T-helper 9 cell (primary cell): ENCODE measurements around the gene GLOD4.
A peak's percentile ranks its signal among the peaks of the same experiment; 100 is the strongest.
"Not testable (repeated sequence)": the region's sequence is repeated elsewhere in the genome, so short reads cannot be mapped to it uniquely, and the experiment has no call there.

Experiments used
- DNase-seq: peaks from one replicate; pipeline ENCODE4 v3.0.0-alpha.2; 2020
- total RNA-seq, 2 donors: gene quantifications; one replicate each; lab custom pipeline; 2026; lab: John Stamatoyannopoulos, UW

The GLOD4 gene, protein sequence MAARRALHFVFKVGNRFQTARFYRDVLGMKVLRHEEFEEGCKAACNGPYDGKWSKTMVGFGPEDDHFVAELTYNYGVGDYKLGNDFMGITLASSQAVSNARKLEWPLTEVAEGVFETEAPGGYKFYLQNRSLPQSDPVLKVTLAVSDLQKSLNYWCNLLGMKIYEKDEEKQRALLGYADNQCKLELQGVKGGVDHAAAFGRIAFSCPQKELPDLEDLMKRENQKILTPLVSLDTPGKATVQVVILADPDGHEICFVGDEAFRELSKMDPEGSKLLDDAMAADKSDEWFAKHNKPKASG
- total RNA-seq, result 49.0 to 90.4 reads per million in 2 donors

DNA sequence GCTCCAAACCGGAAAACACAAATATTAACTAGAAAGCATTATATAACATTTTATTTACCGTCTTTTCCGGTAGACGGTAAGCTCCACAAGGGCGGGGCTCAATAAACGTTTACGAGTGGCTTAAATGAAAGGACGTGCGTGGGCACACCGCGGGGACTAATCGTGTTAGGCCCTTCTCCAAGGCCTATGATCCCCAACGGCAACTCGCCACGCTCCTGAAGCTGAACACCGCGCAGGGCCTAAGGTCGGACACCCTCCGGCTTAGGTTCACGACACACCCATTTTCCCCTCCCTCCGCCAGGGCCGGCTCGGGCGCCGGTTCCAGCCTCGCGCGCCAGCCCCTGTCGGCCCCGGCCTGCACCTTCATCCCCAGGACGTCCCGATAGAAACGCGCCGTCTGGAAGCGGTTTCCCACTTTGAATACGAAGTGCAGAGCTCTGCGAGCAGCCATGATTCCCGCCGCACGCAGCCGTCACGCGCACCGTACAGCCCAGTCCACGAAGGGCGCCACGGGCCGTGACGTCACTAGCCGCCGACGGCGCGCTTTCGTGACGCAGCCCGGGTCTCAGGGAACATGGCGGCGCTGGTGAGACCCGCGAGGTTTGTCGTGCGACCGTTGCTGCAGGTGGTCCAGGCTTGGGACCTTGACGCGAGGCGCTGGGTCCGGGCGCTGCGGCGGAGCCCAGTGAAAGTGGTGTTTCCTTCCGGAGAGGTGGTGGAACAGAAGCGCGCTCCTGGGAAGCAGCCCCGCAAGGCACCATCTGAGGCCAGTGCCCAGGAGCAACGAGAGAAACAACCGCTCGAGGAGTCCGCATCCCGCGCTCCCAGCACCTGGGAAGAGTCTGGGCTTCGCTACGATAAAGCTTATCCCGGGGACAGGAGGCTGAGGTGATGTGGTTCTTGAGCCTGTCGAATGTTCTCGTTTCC is at the start of gene GLOD4, which contains the start of gene MRM3:
Gene GLOD4, minus strand, starts transcription at position 476 of the 927 bp plus-strand sequence. Its CDS starts 25 bp downstream, at position 451.
Gene MRM3, plus strand, starts transcription at position 549 of the 927 bp plus-strand sequence. Its CDS starts 26 bp downstream, at position 575.
- DNase-seq, result peak; percentile 95

DNA sequence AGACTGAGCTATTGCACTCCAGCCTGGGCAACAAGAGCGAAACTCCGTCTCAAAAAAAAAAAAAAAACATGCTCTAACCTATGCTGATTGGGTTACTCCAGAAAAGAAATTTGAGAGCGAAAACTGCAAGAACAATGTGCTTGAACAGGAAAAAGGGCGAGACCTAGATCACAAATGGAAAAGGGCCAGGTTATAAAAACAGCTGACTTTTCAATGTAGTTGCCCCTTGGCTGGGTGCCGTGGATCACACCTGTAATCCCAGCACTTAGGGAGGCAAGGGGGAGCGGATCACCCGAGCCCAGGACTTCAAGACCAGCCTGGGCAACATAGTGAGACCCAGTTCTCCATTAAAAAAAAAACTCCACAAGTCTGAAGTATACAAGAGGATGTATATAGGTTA is 48.9 kb upstream of the GLOD4 start:
- no peak for DNase-seq

DNA sequence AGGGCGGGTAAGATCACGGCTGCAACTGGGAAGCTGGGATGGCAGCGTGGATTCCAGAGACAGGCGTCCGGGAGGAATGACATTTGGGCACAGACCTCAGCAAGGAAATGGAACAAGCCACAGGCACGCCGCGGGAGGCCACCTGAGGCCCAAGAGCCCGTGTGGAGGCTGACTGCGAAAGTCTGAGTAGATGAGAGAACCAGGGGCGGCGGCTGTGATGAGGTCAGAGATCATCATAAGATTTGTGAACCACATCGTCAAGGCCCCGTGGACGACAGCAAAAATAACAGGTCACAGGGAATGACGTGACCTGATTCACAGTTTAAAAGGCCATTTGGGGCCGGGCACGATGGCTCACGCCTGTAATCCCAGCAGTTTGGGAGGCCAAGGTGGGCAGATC is 48.3 kb upstream of the GLOD4 start:
- no peak for DNase-seq

DNA sequence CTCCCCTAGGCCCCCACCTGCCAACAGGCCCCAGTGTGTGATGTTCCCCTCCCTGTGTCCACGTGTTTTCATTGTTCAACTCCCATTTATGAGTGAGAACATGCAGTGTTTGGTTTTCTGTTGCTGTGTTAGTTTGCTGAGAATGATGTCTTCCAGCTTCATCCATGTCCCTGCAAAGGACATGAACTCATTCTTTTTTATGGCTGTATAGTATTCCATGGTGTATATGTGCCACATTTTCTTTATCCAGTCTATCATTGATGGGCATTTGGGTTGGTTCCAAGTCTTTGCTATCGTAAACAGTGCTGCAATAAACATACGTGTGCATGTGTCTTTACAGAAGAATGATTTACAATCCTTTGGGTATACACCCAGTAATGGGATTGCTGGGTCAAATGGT is 47.5 kb upstream of the GLOD4 start:
- not testable (repeated sequence) for DNase-seq

DNA sequence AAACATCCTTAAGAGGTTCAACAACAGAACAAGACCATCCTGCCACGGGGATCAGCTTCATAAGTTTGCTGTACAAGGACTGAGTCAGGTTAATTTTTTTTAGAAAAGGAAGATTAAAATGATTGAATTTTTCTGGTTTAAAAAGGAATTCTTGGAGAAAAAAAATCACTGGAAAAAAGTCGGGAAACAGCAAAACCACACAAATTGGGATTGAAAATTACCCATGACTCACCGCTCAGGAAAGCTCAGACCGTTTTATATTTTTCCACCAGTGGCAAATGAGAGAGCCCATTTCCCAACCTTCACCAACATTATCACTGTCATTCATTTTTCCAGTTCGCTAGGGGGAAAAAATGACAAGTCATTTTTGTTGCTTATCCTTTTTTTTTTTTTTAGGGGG is 46.7 kb upstream of the GLOD4 start:
- DNase-seq, result no peak

DNA sequence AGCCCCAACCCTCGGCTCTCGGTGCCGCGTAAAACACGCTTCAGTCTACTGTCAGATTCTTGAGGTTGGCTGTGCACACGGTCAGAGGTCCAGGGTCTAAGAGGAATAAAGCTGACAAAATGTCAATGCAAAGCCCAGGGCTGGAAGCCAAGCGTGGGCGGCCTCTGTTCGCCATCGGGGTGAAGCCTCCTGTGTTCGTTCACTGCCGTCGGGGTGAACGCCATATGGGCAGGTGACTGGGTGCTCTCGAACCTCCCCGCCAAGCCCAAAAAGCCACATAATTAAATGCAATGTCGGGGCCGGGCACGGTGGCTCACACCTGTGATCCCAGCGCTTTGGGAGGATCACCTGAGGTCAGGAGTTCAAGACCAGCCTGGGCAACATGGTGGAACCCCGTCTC is 44.7 kb upstream of the GLOD4 start:
- no peak for DNase-seq

DNA sequence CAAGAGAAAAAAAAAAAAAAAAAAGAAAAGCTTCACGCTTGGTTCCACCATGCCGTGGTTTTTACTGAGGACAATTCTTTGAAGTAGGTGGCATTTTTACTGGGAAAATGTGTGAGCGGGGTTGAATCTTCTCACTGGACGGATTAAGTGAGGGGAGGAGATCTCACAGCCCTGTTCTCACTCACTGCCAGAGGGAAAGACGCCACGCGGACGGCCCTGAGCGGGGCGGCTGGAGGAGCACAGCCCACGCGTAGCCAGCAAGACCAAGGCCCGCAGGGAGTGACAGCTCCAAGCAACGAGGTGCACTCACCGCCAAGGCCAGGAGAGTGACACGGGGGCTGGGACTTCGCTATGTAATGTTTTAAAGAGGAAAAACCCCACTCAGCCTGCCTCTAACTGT is 43.1 kb upstream of the GLOD4 start:
- no peak for DNase-seq

DNA sequence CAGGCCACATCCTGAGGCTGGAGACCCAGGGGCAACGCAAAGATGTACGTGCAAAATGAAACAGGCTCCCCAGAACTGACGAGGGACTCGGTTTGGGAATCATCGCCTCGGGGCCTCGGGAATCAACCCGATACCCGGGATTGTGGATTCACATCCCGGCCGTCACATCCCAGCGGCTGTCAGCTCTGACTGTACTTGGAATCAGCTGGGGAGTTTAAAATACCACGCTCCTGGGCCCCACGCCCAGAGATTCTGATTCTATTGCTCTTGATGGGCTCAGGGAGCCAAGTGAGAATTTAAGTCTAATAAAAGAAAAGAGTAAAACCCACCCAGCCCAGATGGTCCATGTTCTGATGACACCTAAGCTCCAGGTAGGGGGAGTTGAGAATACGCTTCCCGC is 42.3 kb upstream of the GLOD4 start:
- DNase-seq, result no peak

DNA sequence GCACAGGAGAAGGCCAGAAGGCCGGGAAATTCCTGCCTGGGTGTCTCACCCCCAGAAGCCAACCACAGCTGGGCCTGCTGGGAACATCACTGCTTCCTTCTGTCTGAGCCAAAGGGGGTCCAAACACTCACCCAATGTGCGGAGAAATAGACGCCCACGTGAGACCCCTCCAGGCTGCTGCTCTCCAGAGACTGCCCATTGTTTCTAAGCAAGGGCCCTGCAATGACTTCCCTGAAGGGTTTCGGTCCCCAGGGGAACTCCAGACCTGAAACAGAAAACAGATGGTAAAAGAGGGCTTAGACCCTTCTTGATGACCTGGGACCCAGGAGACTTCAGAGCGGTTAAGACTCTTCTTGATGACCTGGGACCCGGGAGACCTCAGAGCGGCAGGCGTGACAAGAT is 41.4 kb upstream of the GLOD4 start:
- no peak for DNase-seq

DNA sequence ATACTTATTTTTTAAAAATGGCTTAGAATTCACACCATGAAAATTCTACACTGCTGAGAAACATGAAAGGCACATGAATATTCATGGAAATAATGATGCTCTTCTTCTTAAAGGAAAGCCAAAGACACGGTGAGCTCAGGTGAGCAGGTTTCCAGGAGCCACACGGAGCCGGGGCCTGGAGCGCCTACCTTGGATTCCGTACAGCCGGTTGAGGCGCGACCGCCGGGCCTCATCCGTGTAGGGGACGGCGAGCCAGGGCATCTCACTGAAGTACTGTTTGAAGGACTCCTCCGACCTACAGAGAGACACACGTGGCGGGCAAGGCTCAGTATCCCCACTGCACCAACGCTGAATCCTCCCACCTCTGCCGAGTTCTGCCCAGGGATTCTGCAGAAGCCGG is 37.2 kb upstream of the GLOD4 start:
- no peak for DNase-seq

DNA sequence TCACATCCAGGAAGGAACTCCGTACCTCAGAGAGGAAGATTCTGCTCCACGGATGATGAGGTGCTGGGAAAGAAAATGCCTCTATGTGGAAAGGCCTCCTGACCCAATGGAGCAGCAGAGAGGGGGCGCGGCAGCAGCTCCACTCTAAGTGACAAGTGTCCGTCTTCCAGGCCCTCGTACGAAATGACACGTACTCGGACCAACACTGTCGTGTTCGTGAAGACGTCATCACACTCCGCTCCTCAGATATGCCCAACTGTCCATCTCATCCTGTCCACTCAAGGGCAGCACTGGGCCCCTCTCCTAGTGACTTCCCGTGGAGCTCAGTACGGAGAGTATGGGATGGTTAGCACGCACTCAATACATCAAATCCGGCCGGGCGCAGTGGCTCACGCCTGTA is 32.3 kb upstream of the GLOD4 start:
- no peak for DNase-seq

DNA sequence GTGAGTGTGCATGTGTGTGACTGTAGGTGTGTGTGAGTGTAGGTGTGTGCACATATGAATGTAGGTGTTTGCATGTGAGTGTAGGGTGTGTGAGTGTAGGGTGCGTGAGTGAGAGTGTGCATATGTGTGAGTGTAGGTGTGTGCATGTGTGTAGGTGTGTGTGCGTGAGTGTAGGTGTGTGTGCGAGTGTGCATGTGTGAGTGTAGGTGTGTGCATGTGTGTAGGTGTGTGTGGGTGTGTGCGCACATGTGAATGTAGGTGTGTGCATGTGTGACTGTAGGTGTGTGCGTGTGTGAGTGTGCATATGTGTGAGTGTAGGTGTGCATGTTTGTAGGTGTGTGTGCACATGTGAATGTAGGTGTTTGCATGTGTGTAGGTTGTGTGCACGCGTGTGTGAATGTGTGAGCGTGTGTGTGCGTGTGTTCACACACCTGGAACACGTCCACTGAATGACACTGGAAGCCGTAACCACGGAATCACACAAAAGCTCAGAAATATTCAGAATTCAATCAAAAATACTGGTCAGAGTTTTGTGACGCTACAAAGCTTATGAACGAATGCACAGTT is 30.6 kb upstream of the GLOD4 start:
- DNase-seq, result no peak

DNA sequence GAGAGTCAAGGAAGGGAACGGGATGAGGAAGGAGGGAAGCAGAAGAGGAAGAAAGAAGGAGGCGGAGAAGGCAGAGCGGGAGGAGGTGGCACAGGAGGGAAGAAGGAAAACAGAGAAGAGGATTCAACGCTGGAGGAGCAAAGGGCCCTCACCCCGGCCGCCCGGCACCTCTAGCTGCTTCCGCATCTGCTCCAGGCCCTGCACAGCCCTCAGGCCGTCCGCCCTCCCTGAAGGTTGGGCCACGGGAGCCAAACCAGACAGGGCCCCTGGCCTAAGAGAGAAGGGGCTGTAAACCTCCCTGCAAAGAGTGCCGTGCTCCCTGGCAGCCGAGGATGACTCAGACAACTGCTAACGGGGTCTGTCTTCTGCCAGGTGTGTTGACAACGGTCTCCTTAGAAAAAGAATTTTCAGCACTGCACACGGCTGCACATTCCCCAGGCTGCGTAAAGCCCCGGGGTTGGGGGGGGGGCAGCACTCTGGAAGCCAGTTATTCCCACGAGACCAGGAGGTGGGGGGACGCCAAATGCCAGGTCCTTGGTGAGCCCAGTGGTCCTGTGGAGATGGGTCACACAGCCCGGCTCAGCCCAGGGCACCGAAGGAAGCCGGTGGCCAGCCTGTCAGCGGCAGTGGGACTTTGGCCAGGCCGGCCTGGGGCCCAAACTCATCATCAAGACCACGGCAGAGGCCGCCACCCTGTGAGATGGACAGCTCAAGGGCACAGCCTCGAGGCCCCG is 29.1 kb upstream of the GLOD4 start:
- DNase-seq, result no peak

DNA sequence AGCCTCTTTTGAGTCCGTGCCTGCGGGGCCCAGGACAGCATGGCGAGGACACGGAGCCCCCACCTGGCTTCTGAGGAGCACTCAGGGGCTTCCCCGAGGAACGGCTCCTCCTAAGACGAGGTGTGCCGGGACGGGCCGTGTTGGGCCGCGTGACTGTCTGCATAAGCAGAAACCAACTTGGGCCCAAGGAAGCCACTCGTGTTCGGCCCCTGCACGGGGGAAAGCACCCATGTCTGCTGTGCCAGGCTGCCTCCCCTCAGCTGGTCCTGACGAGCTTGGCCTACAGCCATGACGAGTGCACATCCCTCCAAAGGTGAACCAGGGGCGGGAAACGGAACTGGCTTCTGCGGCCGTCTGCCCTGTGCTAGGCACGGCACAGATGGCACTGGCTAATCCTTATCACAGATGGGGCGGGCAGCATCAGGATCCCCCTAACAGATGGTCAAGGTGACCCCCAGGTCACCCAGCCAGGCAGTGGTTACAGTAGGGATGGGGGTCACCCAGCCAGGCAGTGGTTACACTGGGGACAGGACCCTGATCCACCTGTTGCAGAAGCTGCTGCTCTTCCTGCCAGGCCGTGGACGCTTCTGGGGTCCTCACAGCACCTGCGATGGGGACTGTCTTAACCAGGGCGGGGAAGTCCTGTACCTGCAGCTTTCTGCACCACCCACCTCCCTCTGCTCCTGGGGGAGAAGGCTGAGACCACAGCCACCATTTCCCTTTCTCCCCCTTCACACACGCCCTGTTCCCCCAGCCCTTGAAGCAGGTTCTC is 25.6 kb upstream of the GLOD4 start:
- no peak for DNase-seq

DNA sequence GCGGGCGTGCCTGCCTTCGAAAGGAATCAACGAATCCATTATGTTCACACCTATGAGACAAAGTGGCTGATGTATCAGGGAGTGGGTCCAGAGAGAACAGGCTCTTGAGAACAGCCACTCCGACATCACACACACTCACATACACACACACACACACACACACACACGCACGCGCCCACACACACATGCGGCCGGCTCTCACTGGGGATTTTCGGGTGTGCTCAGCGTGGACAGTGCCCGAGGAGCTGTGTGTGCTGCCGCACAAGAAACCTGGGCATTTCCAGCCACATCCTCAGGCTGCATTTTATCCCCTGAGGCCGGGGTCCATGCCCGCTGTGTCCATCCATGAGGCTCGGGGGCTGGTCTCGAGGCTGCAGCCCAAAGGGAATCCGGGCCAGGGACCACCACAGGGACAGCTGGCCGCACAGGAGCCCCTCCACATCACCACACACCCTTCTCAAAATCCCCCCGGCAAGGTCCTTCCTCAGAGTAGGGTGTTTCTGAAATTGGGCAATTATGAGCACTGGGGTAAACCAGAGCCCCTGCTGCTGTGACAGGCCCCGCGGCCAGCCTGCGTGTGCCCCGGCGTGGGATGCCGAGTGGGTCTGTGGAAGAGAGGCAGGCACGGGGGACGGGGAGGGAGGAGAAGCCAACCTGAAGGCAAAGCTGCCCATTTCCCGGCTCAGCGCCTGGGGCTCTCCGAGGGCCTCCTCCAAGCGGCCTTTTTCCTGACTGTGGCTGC is 24.9 kb upstream of the GLOD4 start:
- no peak for DNase-seq

DNA sequence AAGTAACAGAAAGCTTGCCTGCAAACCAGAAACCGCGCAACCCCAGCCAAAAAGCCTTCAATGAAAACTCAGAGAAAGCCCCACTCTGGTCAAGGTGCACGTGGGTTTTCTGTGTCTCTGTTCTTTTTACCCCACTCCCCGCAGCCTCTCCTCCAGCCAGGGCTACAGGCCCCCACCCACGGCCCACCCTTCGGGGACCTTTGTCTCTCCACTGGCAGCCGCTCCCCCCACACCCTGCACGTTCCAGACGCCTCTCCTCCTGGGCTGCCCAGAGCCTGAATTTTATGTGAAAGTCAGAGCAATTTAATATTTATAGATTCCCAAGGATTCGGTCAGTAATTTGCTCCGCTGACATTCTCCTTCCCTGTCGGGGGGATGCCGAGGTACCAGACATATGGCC is 24.3 kb upstream of the GLOD4 start:
- DNase-seq, result no peak

DNA sequence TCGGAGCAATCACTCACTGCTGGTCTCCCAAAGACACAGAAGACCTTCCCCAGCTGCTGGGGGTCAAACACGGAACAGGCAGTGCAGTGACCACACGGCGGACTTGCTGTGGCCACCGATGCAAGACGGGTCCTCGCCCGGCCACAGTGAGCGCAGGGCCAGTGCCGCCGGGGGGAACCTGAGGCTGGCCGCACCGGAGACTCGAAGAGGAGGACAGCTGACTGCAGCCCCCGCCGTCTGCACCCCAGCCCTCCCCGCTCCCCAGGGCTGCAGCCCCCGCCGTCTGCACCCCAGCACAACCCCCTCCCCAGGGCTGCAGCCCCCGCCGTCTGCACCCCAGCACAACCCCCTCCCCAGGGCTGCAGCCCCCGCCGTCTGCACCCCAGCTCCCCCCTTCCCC is 23.8 kb upstream of the GLOD4 start:
- not testable (repeated sequence) for DNase-seq

DNA sequence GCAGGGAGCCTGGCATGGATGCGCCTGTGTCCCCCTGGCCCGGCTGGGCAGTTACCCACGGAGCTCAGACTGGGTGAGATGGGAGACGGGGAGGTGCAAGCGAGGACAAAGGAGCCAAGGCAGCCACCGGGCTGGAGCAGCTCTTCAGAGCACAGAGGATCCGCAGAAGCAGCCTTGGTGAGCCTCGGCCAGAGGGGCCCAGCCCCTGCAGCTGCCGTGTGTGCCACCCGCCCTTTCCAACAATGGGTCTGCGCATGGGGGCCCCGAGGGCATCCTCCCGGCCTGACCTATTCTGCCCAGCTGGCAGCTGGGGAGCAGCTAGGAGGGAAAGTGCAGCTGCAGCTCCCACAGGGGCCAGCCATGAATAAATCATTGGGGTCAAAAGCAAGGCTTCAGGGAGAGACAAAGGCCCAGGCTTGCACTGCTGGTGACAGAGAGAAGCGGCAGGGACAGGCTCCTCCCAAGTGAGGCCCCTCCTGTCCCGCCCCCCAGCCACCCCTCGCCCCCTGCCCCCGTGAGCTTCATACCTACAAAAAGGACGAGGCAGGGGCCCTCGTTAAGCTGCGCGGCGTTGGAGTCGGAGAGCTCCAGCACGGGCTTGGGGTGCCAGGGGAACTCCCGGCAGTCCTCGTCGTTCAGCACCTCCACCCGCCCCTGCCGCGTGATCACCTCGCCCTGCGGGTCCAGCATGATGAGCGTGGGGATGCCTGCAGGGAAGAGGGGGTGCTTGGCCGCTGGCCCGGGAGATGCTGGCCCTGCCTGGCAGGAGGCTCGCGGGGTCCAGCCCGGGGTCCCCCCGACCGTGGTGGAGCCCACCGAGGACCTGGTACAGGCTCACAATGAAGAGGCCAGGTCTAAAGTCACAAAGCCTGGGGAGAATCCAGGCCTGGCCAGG is 22.7 kb upstream of the GLOD4 start:
- DNase-seq, result no peak

DNA sequence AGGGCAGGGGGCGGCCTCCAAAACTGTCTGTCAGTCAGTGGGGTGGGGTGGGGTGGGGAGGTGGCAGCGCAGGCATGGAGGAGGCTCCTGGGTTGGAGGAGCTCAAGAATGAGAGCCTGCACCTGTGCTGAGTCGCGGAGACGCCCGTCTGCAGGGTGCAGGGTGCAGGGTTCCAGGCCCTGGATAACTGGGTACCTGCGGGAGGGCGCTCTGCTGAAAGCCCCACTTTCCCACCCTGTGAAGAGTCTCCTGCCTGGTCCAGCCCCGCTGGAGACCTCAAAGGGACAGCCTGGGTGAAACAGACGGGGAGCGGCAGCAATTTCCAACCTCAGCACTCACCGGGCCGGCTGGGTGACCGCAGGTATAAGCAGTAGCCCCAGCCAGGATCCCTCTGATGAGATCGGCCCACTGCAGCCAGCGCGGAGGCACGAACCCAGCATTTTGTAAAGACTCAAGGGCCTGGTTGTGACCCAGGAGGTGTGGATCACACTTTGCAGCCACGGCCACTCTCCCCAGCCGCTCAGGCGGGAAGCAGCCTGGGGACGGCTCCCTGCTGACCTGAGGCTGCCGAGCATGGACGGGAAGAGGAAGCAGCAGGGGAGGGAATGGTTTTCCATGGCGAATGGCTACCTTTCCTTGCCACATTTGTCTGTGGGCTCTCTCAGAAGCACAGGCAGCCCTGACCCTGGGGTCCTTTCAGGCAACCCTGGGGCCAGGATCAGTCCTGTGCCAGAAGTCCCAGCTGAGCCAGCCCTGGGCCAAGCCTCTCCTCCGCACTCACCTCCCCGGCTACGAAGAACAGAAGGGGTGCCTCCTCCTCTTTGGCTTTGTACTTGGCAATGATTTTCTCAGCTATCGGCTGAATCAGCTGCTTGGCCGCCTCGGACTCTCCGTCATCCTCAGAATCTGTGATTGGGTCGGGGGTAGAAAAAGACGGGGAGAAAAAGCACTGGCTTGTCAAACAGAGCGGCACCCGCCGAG is 21.1 kb upstream of the GLOD4 start:
- no peak for DNase-seq
